Measurements from ENCODE around the gene GASK1B.
A peak's percentile ranks its signal among the peaks of the same experiment; 100 is the strongest.

GASK1B gene

GRCh38 chr4:158186815-158187214 lies 14.0 kb upstream of the GASK1B start:
- no peak for DNase-seq (ENCODE audit: low read depth in 2 of 2)

DNA sequence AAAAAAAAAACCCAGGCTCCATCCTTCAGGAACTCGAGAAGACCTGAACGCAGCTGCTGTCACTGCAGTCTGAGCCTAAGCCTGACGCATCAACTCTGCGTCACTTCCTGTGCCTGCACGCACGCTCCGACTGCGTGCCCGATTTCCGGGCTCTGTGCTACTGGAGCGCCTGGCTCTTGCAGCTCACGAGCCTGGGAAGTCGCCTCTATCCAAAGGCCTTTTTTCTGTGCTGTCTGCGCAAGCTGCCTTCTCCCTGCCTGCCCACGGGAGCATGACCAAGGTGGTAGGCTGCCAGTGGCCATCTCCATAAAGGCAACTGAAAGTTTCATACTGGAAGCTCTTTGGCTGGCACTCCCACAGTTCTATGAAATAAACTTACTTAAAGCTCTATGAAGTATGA lies 9.9 kb upstream of the GASK1B start:
- no peak for DNase-seq (ENCODE audit: low read depth in 2 of 2)

- DNase-seq (ENCODE audit: low read depth in 2 of 2), result no peak
Measured at GRCh38 chr4:158181906-158182305, 9.1 kb upstream of the GASK1B start.

DNA sequence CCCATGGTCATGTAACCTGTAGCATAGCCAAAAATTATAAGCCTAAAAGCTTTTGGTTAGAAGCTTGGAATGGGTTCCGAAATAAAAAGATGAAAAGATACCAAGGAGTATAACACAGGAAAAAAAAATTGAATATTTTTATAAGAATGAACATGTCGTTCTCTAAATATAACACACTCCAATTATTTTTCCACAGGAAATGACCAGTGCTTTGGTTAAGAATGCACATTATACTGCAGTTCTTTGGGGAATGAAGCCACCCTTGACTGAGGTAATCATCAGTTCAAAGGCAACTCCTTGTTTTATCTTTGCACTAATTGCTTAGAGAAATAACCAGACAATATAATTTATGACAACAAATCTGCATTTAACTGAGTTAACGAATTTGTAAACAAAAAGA lies 6.6 kb upstream of the GASK1B start:
- no peak for DNase-seq (ENCODE audit: low read depth in 2 of 2)

DNA sequence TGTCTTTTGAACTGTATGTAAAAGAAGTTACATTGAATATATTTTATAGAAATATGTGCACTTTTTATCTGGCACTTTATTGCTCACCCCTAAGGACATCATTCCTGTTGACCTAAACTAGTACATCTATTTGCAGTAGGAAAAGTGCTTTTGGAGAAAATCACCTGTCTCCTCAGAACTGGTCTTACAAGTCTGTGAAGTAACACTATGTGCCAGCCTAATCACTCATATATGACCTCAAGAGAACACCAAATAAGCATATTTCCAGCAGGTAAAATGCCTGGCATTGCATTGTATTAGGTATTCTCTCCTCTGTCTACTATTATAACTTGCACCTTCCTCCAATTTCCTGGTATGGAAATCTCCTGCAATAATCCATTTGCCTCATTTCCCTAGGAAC lies 4.0 kb upstream of the GASK1B start:
- no peak for DNase-seq (ENCODE audit: low read depth in 2 of 2)

DNA sequence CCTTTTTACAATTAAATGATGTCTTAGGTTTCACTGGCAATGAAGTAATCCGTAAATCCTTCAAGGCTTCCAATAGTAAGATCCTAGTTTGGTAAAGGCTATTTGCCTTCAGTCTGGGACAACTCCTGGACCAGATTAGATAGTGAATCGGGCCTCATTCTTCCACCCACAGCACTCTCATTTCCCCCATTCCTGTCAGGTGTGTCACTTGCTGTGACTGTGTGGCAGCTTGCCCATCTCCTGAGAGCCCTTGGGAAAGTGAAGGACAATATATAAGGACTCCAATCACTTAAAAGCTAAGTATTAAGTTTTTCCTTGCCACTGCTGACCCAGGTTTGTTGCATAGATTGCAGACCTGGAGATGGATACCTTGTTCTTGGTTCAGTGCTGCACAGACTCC lies 3.3 kb upstream of the GASK1B start:
- no peak for DNase-seq (ENCODE audit: low read depth in 2 of 2)

DNA sequence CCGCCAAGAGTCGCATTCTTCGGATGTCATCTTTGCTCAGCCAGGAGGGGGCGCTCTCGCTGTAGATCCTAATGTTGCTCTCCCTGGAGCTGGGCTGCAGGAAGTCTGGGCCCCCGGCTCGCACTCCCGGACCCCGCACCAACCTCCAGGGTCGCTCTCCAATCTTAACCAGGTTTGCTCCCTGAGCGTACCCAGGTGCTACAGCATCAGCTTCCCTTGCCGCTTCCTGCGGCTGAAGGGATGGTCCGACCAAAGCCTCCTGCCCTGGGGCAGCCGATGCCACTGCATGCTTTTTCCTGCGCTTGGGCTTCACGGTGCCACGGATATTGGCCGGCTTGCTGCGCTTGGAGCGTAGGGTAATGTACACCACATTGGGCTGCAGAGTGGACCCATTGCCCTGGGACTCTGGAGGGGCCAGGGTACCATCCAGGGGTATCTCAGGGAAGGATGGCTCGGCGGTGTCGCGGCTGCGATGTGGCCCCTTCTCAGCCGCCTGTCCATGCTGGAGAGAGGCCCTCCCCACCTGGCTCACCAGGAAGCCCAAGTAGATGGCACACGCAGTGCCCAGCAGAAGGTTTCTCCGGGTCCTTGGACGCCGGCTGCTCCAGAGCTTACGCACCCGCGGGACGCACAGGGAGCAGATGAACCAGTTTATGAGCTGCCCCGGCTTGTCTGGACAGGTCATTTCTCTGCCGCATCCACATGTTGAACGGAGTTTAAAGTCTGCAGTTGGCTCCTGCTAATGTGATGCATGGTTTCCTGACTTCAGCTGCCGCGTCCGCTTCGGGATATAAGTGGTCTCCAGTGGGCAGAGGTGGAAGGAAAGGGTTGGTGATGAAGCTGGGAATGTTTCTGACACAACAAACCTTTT lies 1.9 kb downstream of the GASK1B start:
- DNase-seq (ENCODE audit: low read depth in 2 of 2), result no peak

- no peak for DNase-seq (ENCODE audit: low read depth in 2 of 2)
Measured at GRCh38 chr4:158169931-158170690, 2.7 kb downstream of the GASK1B start.

- DNase-seq (ENCODE audit: low read depth in 2 of 2), result no peak
Measured at GRCh38 chr4:158169506-158169905, 3.3 kb downstream of the GASK1B start.

DNA sequence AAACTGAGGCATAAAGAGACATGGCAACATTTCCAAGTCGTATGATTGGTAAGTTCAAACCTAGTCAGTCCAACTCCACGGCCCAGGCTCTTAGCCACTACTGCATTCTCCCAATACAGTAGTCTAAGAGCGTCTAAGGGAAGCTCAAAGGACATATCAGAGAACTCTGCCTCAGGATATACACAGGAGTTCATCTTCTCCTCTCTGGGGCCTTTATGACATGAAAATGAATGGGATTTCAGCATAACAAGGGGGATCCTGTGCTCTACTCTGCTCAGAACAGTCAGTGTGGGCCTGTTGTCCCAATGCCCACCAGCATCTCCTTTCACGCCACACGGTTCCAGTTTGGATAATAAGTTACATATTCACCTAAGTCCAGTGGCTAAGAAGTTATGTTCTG lies 4.2 kb downstream of the GASK1B start:
- no peak for DNase-seq (ENCODE audit: low read depth in 2 of 2)

DNA sequence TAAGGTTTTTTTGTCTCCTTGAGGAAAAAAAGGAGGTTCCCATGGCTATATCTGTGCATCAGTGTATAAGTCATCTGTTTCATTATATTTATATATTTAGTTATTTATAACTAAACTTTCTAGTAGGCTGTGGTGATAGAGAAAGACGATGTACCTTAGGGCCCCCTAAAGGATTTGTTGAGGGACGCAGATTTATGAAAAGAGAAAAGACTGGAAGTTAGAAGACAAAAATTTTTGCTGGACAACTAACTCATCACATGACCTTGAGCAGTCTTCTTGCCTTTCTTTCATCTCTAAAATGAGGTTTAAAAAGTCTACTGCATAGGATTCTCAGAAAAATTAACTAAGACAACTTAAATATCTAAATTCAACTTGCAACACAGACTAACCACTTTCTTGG lies 6.1 kb downstream of the GASK1B start:
- DNase-seq (ENCODE audit: low read depth in 2 of 2), result no peak

- no peak for DNase-seq (ENCODE audit: low read depth in 2 of 2)
Measured at GRCh38 chr4:158164768-158165213, 8.0 kb downstream of the GASK1B start.

DNA sequence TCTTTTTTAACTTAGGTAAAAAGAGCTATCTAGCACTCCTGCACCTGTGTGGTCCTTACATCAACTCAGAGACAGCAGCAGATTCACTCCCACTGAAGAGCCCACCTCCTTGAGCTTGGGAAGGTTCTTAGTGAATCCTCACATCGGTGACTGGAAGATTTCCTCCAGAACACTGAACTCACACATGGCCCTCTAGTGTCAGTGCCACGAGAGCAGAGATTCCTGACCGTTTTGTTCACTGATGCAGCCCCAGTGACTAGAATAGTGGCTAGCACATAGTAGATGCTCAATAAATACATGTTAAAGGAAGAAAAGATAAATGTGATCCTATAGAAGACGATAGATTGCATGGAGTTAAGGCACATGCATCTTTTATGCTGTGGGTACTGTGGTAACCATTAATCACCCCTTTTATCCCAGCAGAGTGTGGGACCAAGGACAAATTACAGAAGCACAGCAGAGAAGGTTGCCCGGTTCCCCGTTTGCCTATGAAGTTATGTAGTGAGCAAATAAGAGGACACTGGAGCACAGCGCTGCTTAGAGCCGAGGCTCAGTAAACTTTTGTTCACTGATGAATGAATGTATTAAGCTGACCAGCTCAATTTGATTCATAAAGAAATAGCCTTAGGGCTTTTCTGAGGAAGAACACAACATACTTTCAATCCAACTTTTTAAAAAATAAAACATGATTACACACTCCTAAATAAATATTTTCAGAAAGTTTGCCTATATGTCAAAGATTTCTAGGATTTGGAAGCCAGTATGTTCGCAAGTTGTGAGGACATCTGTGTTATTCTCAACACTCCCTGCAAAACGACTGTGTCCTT lies 8.7 kb downstream of the GASK1B start:
- DNase-seq (ENCODE audit: low read depth in 2 of 2), result no peak

- no peak for DNase-seq (ENCODE audit: low read depth in 2 of 2)
Measured at GRCh38 chr4:158162631-158163030, 10.2 kb downstream of the GASK1B start.

DNA sequence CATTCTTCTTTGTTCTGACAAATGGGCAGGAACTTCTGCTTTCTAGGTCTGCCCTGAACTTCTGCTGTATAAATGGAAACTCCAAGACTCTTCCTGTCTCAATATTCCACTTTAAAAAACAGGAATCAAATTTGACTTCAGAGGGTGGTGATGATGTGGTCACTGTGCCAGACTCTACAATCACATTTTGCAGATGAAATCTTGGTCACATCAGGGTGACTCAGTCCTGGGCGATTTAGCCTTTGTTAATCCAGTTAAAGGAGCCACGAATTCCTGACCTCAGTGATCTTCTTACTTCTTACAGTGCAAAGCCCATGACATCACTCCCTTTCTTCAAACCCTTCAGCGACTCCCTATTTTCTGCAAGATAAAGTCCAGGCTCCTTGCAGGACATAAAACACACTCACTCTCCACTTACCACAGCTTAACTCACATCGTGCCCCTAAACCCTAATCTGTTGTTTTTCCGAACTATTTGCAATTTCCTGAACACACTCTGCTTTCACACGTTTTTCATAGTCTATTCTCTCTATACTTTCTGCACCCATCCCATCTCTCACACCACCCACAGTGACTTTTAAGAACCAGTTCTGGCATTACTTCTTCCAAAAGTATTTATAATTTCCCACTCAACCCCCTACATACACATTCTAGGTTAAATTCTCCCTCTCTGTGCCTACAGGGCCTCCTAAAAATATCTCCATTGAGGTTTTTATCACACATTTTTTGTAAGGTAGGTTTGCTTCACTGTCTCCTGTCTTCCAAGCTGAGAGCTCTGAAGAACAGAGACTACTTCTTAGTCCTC lies 11.1 kb downstream of the GASK1B start:
- DNase-seq (ENCODE audit: low read depth in 2 of 2), result no peak

DNA sequence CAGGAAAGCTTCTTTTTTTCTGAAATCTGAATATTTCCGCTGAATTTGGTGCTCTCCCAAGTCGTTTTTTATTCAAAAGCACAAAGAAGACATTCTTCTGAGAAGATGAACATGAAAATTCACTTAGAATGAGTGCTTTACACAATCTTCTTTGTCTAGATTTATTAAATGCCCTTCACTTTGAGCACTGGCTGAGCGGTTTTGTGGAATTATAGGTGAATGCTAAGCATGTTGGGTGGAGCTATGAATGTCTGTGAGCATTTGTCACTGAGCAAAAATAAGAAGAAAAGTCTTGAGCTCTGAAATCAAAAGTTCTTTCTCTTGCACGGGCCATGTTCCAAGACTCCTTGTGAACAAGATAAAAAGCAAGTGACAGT lies 13.1 kb downstream of the GASK1B start:
- DNase-seq (ENCODE audit: low read depth in 2 of 2), result no peak

DNA sequence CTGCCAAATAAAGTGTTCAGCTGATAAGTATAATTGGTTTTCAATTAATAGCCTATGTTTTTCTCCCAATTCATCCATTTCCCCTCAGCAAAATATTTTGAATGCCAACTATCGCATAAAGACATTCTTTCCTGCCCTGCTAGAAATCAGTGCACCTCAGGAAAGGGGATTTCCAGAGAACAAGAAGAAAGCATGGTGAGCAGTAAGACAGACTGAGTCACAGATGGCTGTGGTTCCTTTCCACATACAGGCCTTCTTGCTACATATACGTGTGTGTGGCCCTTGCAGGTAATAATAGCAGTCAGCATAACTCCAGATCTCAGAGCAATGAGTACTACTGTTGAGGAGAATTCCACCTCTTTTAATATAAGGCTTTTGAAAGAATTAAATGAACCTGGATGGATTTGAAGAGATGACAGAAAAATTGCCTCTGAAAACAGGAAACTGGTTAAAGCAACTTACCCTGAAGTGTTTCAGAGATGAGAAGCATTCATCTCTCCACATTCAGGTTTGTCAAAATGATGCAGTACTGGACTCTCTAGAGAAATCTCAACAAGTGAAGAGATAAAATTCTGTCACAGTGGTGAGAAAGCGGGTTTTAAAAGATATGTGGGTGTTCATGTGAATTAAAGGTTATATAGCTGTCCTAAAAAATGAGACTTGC lies 13.6 kb downstream of the GASK1B start:
- DNase-seq (ENCODE audit: low read depth in 2 of 2), result peak in 1 of 2 experiments; percentile 20

DNA sequence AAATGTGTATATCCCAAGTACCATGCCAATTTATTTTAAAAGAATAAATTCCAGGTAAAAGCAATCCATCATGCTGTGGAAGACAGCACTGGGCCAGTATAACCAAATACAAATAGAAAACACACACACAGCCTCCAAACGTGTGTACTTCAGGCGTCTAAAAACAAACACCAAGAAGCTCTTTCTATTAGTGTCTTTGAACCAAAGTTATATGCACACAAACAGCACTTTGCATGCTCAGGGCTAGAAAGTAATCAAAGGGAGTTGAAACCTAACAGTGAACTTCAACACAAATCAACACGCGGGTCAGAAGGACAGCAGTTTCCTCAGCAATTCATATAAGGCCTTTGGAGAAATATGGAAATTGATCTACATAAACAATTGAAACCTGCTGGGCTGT lies 15.4 kb downstream of the GASK1B start:
- DNase-seq (ENCODE audit: low read depth in 2 of 2), result no peak

DNA sequence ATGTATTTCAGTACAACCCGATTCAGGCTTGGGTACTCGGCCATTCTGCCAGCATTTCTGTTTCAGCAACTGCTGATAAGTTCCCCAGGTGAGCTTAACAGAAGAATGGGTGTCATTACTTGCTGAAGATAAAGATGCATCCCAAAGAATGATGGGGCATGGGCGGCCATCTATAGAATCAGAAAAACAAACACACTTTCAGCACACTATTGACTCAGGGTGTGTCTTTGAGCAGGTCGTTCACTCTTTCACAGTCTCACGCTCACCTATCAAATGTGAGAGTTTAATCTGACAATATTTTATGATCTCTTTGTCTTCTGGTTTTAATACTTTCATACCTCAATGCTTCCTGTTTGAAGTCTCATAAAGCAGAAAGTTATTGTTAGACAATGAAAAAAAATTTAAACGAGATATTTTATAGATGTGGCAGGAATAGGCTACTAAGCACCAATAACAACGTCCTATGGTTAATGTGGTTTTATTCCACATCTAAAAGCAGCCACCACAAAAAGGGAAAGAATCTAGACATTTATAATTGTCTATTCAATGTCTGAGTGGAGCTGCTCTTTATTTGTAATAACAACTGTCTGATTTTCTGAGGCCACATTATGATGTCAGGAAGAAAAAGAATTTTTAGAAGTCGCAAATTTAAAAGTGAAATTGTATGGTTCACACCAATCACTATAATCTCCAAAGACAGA lies 17.0 kb downstream of the GASK1B start:
- no peak for DNase-seq (ENCODE audit: low read depth in 2 of 2)

GRCh38 chr4:158147151-158147550 lies 25.7 kb downstream of the GASK1B start:
- no peak for DNase-seq (ENCODE audit: low read depth in 2 of 2)

Measured in fibroblast of skin of left quadriceps (primary cell).